Right atrium auricular region (tissue), 2 donors: ENCODE results near the gene ATG2B. TPM values are rescaled to one million over a fixed set of nuclear protein-coding genes. Genes with fewer than 3 reads are reported as not detected.
"Not testable (repeated sequence)": the region's sequence is repeated elsewhere in the genome, so short reads cannot be mapped to it uniquely, and the experiment has no call there.

Source experiments
- DNase-seq: peaks from one replicate; pipeline ENCODE4 v3.0.0-alpha.2; 2019; ENCODE audit warnings: low spot score
- H3K27ac ChIP-seq, 2 donors: fragments of 200-600 bp; sonication (generic); 1 replicate in 1 of 2; 2 replicates in 1 of 2; pipeline ENCODE4 v1.5.1; 2016 to 2019
- H3K27me3 ChIP-seq, 2 donors: fragments of 200-600 bp; sonication (generic); one replicate each; pipeline versions ENCODE4 v1.5.1 to v1.6.0; 2017 to 2019
- H3K36me3 ChIP-seq: fragments of 200-600 bp; sonication (generic); one replicate; pipeline ENCODE4 v1.5.1; 2016
- H3K4me1 ChIP-seq, 2 donors: fragments of 200-600 bp; sonication (generic); one replicate each; pipeline versions ENCODE4 v1.5.1 to v1.6.0; 2017 to 2019
- H3K4me3 ChIP-seq, 2 donors: fragments of 200-600 bp; sonication (generic); 1 replicate in 1 of 2; 2 replicates in 1 of 2; pipeline ENCODE4 v1.5.1; 2017 to 2019; ENCODE audit warnings: mild to moderate bottlenecking in 1 of 2, moderate library complexity in 1 of 2
- H3K9me3 ChIP-seq, 2 donors: fragments of 200-600 bp; sonication (generic); one replicate each; pipeline ENCODE4 v1.5.1; 2019
- CTCF ChIP-seq, 2 donors: fragments of 200-600 bp; sonication (generic); IDR thresholded peaks; one replicate each; pipeline ENCODE4 v1.5.1; 2019; ENCODE audit warnings: antibody characterized with exemption in 2 of 2
- total RNA-seq, 2 donors: library from RNA; depleted of rRNA; stranded (reverse); fragments of >200 nt; gene quantifications; one replicate each; pipeline ENCODE4 v1.1.0, GENCODE V29; 2016

The ATG2B gene
- total RNA-seq, 2 donors from 2014 or later, result 15.1 to 16.2 TPM

DNA sequence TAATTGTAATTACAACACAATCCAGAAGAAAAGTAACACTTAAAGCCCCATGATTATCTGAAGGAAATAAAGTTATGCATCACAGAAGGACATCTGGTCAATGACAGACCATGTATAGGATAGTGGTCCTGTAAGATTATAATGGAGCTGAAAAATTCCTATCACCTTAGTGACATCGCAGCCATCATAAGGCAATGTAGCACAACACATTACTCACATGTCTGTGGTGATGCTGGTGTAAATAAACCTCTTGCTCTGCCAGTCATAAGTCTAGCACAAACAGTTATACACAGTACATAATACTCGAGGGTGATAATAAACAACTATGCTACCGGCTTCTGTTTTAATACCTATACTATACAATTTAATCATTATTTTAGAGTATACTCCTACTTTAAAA lies 11.2 kb downstream of the ATG2B start:
- no peaks in the 10 kb centered on the region for H3K4me1 ChIP-seq
- no peak for DNase-seq
- no peak overlapping the region for H3K27ac ChIP-seq
- H3K27me3 ChIP-seq, result no peaks in the 10 kb centered on the region
- no peak for TF ChIP-seq CTCF (IDR thresholded peaks at IDR 0.05)
- H3K36me3 ChIP-seq, result no peaks in the 10 kb centered on the region
- no peak overlapping the region for H3K4me3 ChIP-seq
- no peaks in the 10 kb centered on the region for H3K9me3 ChIP-seq

GRCh38 chr14:96349286-96350075 lies 13.7 kb downstream of the ATG2B start:
- no peak for DNase-seq
- H3K4me3 ChIP-seq, result no peak overlapping the region
- no peak for TF ChIP-seq CTCF (IDR thresholded peaks at IDR 0.05)
- no peaks in the 10 kb centered on the region for H3K4me1 ChIP-seq
- no peaks in the 10 kb centered on the region for H3K36me3 ChIP-seq
- no peaks in the 10 kb centered on the region for H3K9me3 ChIP-seq
- H3K27me3 ChIP-seq, result no peaks in the 10 kb centered on the region
- H3K27ac ChIP-seq, result no peak overlapping the region

GRCh38 chr14:96347957-96348356 lies 15.2 kb downstream of the ATG2B start:
- not testable (repeated sequence) for H3K9me3 ChIP-seq, DNase-seq, H3K36me3 ChIP-seq, H3K27ac ChIP-seq, H3K4me3 ChIP-seq, H3K27me3 ChIP-seq, H3K4me1 ChIP-seq

GRCh38 chr14:96345669-96346068 lies 17.5 kb downstream of the ATG2B start:
- Histone ChIP-seq H3K27ac (no peak overlapping the region), H3K36me3 (peaks cover 10% of the 10 kb centered on the region), H3K4me3 (no peak overlapping the region), H3K4me1 (no peaks in the 10 kb centered on the region), H3K27me3 (no peaks in the 10 kb centered on the region), H3K9me3 (no peaks in the 10 kb centered on the region)
- no peak for TF ChIP-seq CTCF (IDR thresholded peaks at IDR 0.05)
- no peak for DNase-seq

GRCh38 chr14:96341323-96341722 lies 21.8 kb downstream of the ATG2B start:
- Histone ChIP-seq H3K9me3 (no peaks in the 10 kb centered on the region), H3K4me1 (no peaks in the 10 kb centered on the region), H3K27ac (no peak overlapping the region), H3K36me3 (peaks cover 30% of the 10 kb centered on the region), H3K27me3 (no peaks in the 10 kb centered on the region), H3K4me3 (no peak overlapping the region)
- no peak for DNase-seq
- TF ChIP-seq CTCF (IDR thresholded peaks at IDR 0.05), result no peak

GRCh38 chr14:96338551-96338950 lies 24.6 kb downstream of the ATG2B start:
- Histone ChIP-seq H3K27me3 (no peaks in the 10 kb centered on the region), H3K4me3 (no peak overlapping the region), H3K36me3 (peaks cover 30% of the 10 kb centered on the region), H3K9me3 (no peaks in the 10 kb centered on the region), H3K4me1 (no peaks in the 10 kb centered on the region), H3K27ac (no peak overlapping the region)
- TF ChIP-seq CTCF (IDR thresholded peaks at IDR 0.05), result no peak
- no peak for DNase-seq
